ENCODE data around the gene AAK1.

DNA sequence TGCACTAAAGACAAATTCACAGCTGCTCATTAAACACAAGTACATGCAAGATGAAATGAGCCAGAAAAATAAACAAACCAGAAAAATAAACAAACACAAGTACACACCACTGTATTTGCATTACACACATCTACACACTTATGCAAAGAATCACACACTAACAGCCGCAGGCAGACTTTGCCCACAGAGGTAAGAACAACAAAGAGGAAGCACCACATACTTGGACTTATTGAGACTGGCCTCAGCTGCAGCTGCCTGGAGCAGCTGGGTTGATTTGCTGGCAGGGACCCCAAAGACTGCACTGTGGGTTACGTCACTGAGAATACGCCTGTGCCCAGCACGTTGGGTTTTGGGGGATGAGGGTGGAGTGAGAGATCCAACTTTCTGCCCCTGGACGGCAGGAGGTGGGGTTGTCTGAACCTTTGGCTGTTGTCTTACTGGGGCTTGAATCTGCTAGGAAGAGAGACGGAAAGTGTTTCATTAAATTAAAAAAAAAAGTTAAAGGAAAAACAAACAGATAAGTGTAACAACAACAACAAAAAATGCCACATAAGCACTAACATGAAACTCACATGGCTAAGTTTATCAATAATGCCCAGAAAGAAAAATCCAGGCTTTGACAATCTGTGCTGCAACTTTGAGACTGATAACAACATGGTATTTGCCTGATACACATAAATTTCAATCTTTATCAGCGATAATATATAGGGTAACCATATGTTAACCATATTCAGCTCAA lies 134.4 kb downstream of the AAK1 start:
- TF ChIP-seq, protein P1, sequence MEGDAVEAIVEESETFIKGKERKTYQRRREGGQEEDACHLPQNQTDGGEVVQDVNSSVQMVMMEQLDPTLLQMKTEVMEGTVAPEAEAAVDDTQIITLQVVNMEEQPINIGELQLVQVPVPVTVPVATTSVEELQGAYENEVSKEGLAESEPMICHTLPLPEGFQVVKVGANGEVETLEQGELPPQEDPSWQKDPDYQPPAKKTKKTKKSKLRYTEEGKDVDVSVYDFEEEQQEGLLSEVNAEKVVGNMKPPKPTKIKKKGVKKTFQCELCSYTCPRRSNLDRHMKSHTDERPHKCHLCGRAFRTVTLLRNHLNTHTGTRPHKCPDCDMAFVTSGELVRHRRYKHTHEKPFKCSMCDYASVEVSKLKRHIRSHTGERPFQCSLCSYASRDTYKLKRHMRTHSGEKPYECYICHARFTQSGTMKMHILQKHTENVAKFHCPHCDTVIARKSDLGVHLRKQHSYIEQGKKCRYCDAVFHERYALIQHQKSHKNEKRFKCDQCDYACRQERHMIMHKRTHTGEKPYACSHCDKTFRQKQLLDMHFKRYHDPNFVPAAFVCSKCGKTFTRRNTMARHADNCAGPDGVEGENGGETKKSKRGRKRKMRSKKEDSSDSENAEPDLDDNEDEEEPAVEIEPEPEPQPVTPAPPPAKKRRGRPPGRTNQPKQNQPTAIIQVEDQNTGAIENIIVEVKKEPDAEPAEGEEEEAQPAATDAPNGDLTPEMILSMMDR (conservative IDR thresholded peaks at IDR 0.05 in 1 of 2, IDR thresholded peaks at IDR 0.05 in 1 of 2; ENCODE audit: low read depth in 1 of 2, low read length in 2 of 2): no peak
- no peak for TF ChIP-seq EZH2 (IDR thresholded peaks at IDR 0.05; ENCODE audit: low read length, missing control alignments)

All from fibroblast of lung (primary cell).